Measurements from ENCODE around the gene PDZD2. TPM values are rescaled to one million over a fixed set of nuclear protein-coding genes. Genes with fewer than 3 reads are reported as not detected.

Gene PDZD2
- total RNA-seq, 5 donors from 2014 or later (not counting 1 experiment from before 2014, with no cell fraction given) = 0.66 to 2.2 (median 1.2) TPM

DNA sequence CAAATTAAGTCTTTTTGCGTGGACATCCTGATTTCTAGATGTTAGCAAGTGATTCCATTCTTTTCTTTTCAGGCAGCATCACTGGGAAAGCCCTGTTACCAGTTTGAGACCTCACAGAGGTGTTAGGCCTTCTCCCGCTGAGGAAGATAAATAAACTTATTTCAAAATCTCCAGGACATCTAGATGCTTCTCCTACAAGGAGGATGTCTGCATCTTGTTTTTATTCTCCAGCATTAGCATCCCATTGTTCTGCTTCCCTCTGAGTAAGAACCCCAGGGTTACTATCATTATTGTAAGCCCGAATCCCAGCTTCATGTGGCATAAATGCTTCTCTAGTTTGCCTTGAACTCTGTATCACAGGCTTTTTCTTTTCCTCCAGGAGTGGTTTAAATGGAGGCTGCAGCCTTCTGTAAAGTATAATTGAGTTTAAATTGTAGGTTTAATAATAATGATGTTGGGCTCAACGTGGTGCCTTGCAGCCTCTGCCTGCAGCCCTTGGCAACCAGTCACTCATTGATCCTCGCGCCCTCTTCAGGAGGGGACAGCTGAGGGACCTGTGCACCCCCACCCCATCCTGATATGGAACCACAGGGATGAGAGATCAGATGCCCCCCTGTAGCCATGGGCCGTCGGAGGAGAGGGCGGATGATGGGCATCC lies 114.9 kb downstream of the PDZD2 start:
- no peak for DNase-seq
- H3K36me3 ChIP-seq (ENCODE audit: control insufficient read depth in 2 of 2, extremely low read depth in 1 of 2, insufficient read depth in 1 of 2, low read length in 1 of 2) = no peaks in the 10 kb centered on the region
- H3K27ac ChIP-seq (ENCODE audit: low read length) = no peak overlapping the region
- Mint-ChIP-seq H3K9me3 (no peaks in the 10 kb centered on the region), H3K4me3 (no peak overlapping the region), H3K27me3 (peaks cover 0 to 3% of the 10 kb centered on the region in 2 donors), H3K27ac (no peak overlapping the region), H3K4me1 (no peaks in the 10 kb centered on the region), H3K36me3 (no peaks in the 10 kb centered on the region)
- ATAC-seq (replicated peaks in 1 of 4) = no peak
- H3K4me1 ChIP-seq (ENCODE audit: control insufficient read depth in 1 of 2, extremely low read depth in 1 of 2, insufficient read depth in 2 of 2, low read length in 2 of 2) = no peaks in the 10 kb centered on the region
- 93% methylated on average over 4 of the region's 9 CpGs for WGBS (ENCODE audit: insufficient coverage)
- CTCF ChIA-PET = no interaction called here
- no peaks in the 10 kb centered on the region for H3K9me3 ChIP-seq
- H3K4me3 ChIP-seq (ENCODE audit: control insufficient read depth in 1 of 2, extremely low read depth in 1 of 2, low read length in 1 of 2) = no peak overlapping the region
- POLR2A ChIA-PET = no interaction called here
- H3K27me3 ChIP-seq (replicated peaks in 1 of 2; ENCODE audit: control insufficient read depth in 2 of 2, extremely low read depth in 1 of 2, insufficient read depth in 2 of 2, low read length in 1 of 2) = peaks cover 0 to 11% of the 10 kb centered on the region in 2 experiments

DNA sequence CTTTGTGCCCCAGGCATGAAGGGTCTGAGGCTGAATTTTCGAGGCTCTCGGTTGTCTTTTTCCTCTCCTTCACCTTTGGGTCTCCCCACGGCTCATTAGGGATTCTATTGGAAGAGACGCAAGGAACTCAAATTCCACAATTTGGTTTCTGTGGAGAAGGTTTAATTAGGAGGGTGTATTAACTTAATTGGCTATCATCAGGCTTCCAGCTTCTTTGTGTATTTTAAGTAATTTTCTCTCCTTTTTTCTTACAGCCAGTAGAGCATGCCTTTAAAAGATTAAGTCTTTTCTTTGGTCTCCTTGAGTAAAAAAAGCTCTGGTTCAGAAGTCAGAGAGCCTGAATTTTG lies 115.4 kb downstream of the PDZD2 start:
- ChIA-PET CTCF (no interaction called here), POLR2A (no interaction called here)
- H3K9me3 Mint-ChIP-seq = no peaks in the 10 kb centered on the region
- no CpG with 5 or more reads among the region's 4 CpGs for WGBS (ENCODE audit: insufficient coverage)
- DNase-seq (no peak), ATAC-seq (replicated peaks in 1 of 4) (no peak)
- H3K27me3 Mint-ChIP-seq = peaks cover 0 to 3% of the 10 kb centered on the region in 2 donors
- no peak overlapping the region for H3K27ac ChIP-seq (ENCODE audit: low read length)
- no peak overlapping the region for H3K27ac Mint-ChIP-seq
- H3K36me3 ChIP-seq (ENCODE audit: control insufficient read depth in 2 of 2, extremely low read depth in 1 of 2, insufficient read depth in 1 of 2, low read length in 1 of 2) = no peaks in the 10 kb centered on the region
- no peaks in the 10 kb centered on the region for H3K4me1 Mint-ChIP-seq
- no peaks in the 10 kb centered on the region for H3K4me1 ChIP-seq (ENCODE audit: control insufficient read depth in 1 of 2, extremely low read depth in 1 of 2, insufficient read depth in 2 of 2, low read length in 2 of 2)
- peaks cover 0 to 11% of the 10 kb centered on the region in 2 experiments for H3K27me3 ChIP-seq (replicated peaks in 1 of 2; ENCODE audit: control insufficient read depth in 2 of 2, extremely low read depth in 1 of 2, insufficient read depth in 2 of 2, low read length in 1 of 2)
- H3K36me3 Mint-ChIP-seq = no peaks in the 10 kb centered on the region
- H3K9me3 ChIP-seq = no peaks in the 10 kb centered on the region
- H3K4me3 ChIP-seq (ENCODE audit: control insufficient read depth in 1 of 2, extremely low read depth in 1 of 2, low read length in 1 of 2) = no peak overlapping the region
- H3K4me3 Mint-ChIP-seq = no peak overlapping the region

DNA sequence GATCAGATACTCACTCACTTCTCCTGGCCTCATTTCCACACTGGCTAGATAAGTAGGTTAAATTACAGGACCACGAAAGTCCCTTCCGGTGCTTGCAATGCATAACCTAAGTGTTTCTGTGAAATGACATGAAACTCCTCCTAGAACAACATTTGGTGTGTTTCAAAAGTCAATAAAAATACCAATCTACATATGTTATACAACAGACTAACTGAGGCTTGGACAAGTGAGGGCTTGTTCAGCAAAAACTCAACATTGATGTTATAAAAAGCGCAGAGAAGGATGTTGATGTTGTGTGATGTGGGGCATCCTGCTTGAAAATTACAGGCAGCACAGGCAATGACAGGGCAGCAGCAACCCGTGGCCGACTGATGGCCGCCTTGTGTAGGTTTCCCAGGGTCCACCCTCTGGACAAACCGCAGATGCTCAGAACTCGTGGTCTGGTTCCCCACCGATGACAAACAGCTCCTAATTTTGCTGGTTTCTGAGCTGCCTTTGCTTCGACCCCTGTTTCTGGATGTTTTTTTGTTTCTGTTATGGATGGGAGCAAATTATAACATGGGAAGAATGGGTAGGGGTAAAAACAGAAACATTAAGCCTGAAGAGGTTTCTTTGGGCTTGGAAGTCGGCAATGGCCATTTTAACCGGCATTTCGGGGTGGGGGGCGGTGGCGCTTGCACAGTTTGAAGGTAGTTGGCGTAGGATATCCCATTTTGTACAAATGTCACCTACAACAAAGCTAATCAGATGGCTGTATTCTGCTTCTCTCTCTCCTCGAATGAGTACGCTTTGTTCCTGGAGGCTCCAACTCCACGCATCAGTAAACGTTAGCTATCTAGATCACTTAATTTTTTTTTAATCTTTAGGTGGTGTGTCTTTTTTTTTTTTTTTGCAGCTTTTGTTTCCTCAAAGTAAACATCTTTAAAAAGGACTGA lies 116.1 kb downstream of the PDZD2 start:
- Mint-ChIP-seq H3K27me3 (peaks cover 0 to 3% of the 10 kb centered on the region in 2 donors), H3K9me3 (no peaks in the 10 kb centered on the region), H3K4me3 (no peak overlapping the region), H3K36me3 (no peaks in the 10 kb centered on the region), H3K4me1 (no peaks in the 10 kb centered on the region), H3K27ac (no peak overlapping the region)
- Histone ChIP-seq H3K36me3 (ENCODE audit: control insufficient read depth in 2 of 2, extremely low read depth in 1 of 2, insufficient read depth in 1 of 2, low read length in 1 of 2) (no peaks in the 10 kb centered on the region), H3K27ac (ENCODE audit: low read length) (no peak overlapping the region), H3K9me3 (no peaks in the 10 kb centered on the region), H3K4me3 (ENCODE audit: control insufficient read depth in 1 of 2, extremely low read depth in 1 of 2, low read length in 1 of 2) (no peak overlapping the region), H3K27me3 (replicated peaks in 1 of 2; ENCODE audit: control insufficient read depth in 2 of 2, extremely low read depth in 1 of 2, insufficient read depth in 2 of 2, low read length in 1 of 2) (peaks cover 0 to 8% of the 10 kb centered on the region in 2 experiments), H3K4me1 (ENCODE audit: control insufficient read depth in 1 of 2, extremely low read depth in 1 of 2, insufficient read depth in 2 of 2, low read length in 2 of 2) (no peaks in the 10 kb centered on the region)
- ChIA-PET POLR2A (no interaction called here), CTCF (interaction anchor here in 1 of 2 donors (0.7 kb wide), 1 partner anchor 20 kb away, joined by 3 read pairs; no protein-coding TSS in a partner anchor)
- ATAC-seq (replicated peaks in 1 of 4) (no peak), DNase-seq (no peak)
- WGBS (ENCODE audit: insufficient coverage) = 78% methylated on average over 9 of the region's 20 CpGs

DNA sequence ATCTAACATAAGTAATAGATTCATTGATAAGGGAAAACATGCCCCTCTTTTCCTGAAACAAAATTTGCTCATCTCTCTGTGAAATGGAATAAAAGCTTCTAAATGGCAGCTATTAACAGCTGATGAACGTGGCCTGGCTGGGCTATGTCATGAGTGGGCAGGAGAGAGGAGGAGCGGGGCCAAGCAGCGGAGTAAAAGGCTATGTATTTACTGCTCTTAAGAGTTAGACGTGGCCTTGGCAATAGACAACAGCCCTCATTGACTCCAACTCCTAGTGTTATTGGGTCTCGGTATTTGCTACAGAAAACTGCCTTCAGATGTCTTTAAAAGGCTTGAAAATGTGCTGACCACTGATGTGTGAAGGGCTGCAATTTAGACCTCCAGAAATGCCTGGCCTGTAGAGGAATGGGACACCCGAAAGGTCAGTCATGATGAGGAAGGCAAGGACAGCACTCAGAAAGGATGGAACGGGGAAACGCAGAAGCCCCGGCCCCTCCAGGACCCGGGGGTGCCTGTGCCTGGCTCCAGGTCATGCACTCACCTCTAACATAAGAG lies 116.8 kb downstream of the PDZD2 start:
- Mint-ChIP-seq H3K4me3 (no peak overlapping the region), H3K36me3 (no peaks in the 10 kb centered on the region), H3K9me3 (no peaks in the 10 kb centered on the region), H3K27me3 (peaks cover 0 to 3% of the 10 kb centered on the region in 2 donors), H3K4me1 (no peaks in the 10 kb centered on the region), H3K27ac (no peak overlapping the region)
- no peak for DNase-seq
- Histone ChIP-seq H3K4me1 (ENCODE audit: control insufficient read depth in 1 of 2, extremely low read depth in 1 of 2, insufficient read depth in 2 of 2, low read length in 2 of 2) (no peaks in the 10 kb centered on the region), H3K36me3 (ENCODE audit: control insufficient read depth in 2 of 2, extremely low read depth in 1 of 2, insufficient read depth in 1 of 2, low read length in 1 of 2) (no peaks in the 10 kb centered on the region), H3K27ac (ENCODE audit: low read length) (no peak overlapping the region), H3K27me3 (replicated peaks in 1 of 2; ENCODE audit: control insufficient read depth in 2 of 2, extremely low read depth in 1 of 2, insufficient read depth in 2 of 2, low read length in 1 of 2) (peaks cover 0 to 8% of the 10 kb centered on the region in 2 experiments), H3K4me3 (ENCODE audit: control insufficient read depth in 1 of 2, extremely low read depth in 1 of 2, low read length in 1 of 2) (no peak overlapping the region), H3K9me3 (no peaks in the 10 kb centered on the region)
- WGBS (ENCODE audit: insufficient coverage) = 100% methylated on average over 1 of the region's 10 CpGs
- no peak for ATAC-seq (replicated peaks in 1 of 4)
- ChIA-PET CTCF (interaction anchor here in 1 of 2 donors (0.7 kb wide), 1 partner anchor 19 kb away, joined by 3 read pairs; no protein-coding TSS in a partner anchor), POLR2A (no interaction called here)

DNA sequence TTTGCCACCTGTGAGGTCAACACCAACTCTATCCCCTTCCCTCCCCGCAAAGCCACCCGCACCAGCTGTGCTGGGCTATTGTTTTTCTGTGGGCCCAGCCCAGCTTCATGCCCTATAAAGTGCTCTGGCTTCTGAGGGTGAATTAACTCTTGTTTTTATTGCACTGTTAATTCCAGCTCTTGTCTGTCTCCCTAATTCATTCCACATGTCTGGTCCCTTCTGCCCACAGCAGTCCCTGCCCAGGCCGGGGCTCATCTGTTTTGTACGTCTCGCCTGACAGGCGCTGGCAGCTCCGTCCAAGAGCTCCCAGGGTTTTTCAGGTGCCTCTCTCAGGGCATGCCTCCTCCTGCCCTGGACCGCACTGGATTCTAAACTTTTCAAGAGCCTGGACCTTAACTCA lies 118.9 kb downstream of the PDZD2 start:
- H3K27me3 ChIP-seq (replicated peaks in 1 of 2; ENCODE audit: control insufficient read depth in 2 of 2, extremely low read depth in 1 of 2, insufficient read depth in 2 of 2, low read length in 1 of 2) = peaks cover 0 to 8% of the 10 kb centered on the region in 2 experiments
- Mint-ChIP-seq H3K4me1 (peaks cover 0 to 3% (median 0%) of the 10 kb centered on the region in 3 donors), H3K36me3 (no peaks in the 10 kb centered on the region), H3K9me3 (peaks cover 0 to 3% (median 0%) of the 10 kb centered on the region in 3 donors), H3K27ac (no peak overlapping the region), H3K4me3 (no peak overlapping the region), H3K27me3 (peaks cover 0 to 3% of the 10 kb centered on the region in 2 donors)
- ChIA-PET POLR2A (no interaction called here), CTCF (no interaction called here)
- H3K9me3 ChIP-seq = no peaks in the 10 kb centered on the region
- DNase-seq (no peak), ATAC-seq (replicated peaks in 1 of 4) (no peak)
- no peaks in the 10 kb centered on the region for H3K36me3 ChIP-seq (ENCODE audit: control insufficient read depth in 2 of 2, extremely low read depth in 1 of 2, insufficient read depth in 1 of 2, low read length in 1 of 2)
- WGBS (ENCODE audit: insufficient coverage) = 95% methylated on average over 6 of the region's 8 CpGs
- no peaks in the 10 kb centered on the region for H3K4me1 ChIP-seq (ENCODE audit: control insufficient read depth in 1 of 2, extremely low read depth in 1 of 2, insufficient read depth in 2 of 2, low read length in 2 of 2)
- no peak overlapping the region for H3K4me3 ChIP-seq (ENCODE audit: control insufficient read depth in 1 of 2, extremely low read depth in 1 of 2, low read length in 1 of 2)
- no peak overlapping the region for H3K27ac ChIP-seq (ENCODE audit: low read length)

DNA sequence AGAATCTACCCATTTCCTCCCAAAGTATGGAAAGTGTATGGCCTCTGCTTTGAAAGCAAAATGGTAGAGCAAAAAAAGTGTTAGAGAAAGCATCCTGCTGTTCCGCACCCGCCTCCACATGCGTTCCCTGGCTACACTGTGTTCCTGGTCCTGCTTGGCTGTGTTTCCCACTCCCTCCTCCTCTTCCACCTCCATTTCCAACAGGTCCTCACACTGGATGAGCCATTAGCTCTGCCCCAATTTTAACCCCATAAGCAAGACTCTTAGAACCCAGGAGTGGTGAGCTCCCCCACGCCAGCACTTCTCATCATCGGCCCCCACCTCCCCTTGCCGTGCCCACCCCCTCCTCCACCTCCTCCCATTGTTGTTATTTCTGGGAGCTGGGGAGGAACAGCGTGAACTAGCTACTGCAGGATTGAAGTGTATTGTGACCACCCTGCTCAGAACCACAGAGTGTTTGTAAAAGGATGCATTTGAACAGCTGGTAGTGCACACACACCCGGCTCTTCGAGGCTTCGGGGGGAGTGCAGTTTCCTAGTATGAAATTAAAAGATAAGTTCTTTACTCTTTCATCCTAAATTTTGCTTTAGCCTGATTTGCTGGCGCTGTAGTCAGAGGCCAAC lies 120.0 kb downstream of the PDZD2 start:
- ATAC-seq (replicated peaks in 1 of 4) = no peak
- H3K27me3 Mint-ChIP-seq = peaks cover 0 to 3% of the 10 kb centered on the region in 2 donors
- H3K27me3 ChIP-seq (replicated peaks in 1 of 2; ENCODE audit: control insufficient read depth in 2 of 2, extremely low read depth in 1 of 2, insufficient read depth in 2 of 2, low read length in 1 of 2) = peaks cover 0 to 5% of the 10 kb centered on the region in 2 experiments
- H3K36me3 ChIP-seq (ENCODE audit: control insufficient read depth in 2 of 2, extremely low read depth in 1 of 2, insufficient read depth in 1 of 2, low read length in 1 of 2) = no peaks in the 10 kb centered on the region
- H3K27ac Mint-ChIP-seq = no peak overlapping the region
- H3K9me3 ChIP-seq = no peaks in the 10 kb centered on the region
- H3K27ac ChIP-seq (ENCODE audit: low read length) = no peak overlapping the region
- H3K4me1 Mint-ChIP-seq = peaks cover 0 to 3% (median 0%) of the 10 kb centered on the region in 3 donors
- no peaks in the 10 kb centered on the region for H3K36me3 Mint-ChIP-seq
- ChIA-PET CTCF (no interaction called here), POLR2A (no interaction called here)
- WGBS (ENCODE audit: insufficient coverage) = no CpG with 5 or more reads among the region's 11 CpGs
- H3K9me3 Mint-ChIP-seq = peaks cover 0 to 3% (median 0%) of the 10 kb centered on the region in 3 donors
- no peak overlapping the region for H3K4me3 Mint-ChIP-seq
- H3K4me1 ChIP-seq (ENCODE audit: control insufficient read depth in 1 of 2, extremely low read depth in 1 of 2, insufficient read depth in 2 of 2, low read length in 2 of 2) = no peaks in the 10 kb centered on the region
- H3K4me3 ChIP-seq (ENCODE audit: control insufficient read depth in 1 of 2, extremely low read depth in 1 of 2, low read length in 1 of 2) = no peak overlapping the region
- no peak for DNase-seq

Measured in T-cell (primary cell).